GM18870 (cell line): ENCODE results near the gene TSPAN11.
A peak's percentile ranks its signal among the peaks of the same experiment; 100 is the strongest.

Experiments
- ATAC-seq: cut with Tn5 transposase; IDR thresholded peaks from one replicate; pipeline ENCODE4 v1.9.1; 2021; ENCODE audit warnings: moderate library complexity; ENCODE audit not compliant: unreplicated experiment

TSPAN11 gene

GRCh38 chr12:30910038-30910350, 16.6 kb upstream of the TSPAN11 start:
- ATAC-seq = no peak

GRCh38 chr12:30911207-30911606, 15.3 kb upstream of the TSPAN11 start:
- no peak for ATAC-seq

GRCh38 chr12:30913323-30913722, 13.2 kb upstream of the TSPAN11 start:
- ATAC-seq = peak; percentile 60

GRCh38 chr12:30914986-30915591, 11.5 kb upstream of the TSPAN11 start:
- ATAC-seq = no peak

GRCh38 chr12:30923057-30923456, 3.5 kb upstream of the TSPAN11 start:
- ATAC-seq = no peak

- no peak for ATAC-seq
These were observed 823 bp upstream of the TSPAN11 start for GRCh38 chr12:30925607-30926242.

- ATAC-seq = no peak
These were observed 669 bp downstream of the TSPAN11 start for GRCh38 chr12:30927222-30927611.

- no peak for ATAC-seq
These were observed 2.1 kb downstream of the TSPAN11 start for GRCh38 chr12:30928356-30929244.

GRCh38 chr12:30930238-30930637, 3.7 kb downstream of the TSPAN11 start:
- no peak for ATAC-seq

GRCh38 chr12:30930641-30931040, 4.1 kb downstream of the TSPAN11 start:
- ATAC-seq = no peak

GRCh38 chr12:30932881-30933280, 6.3 kb downstream of the TSPAN11 start:
- no peak for ATAC-seq

GRCh38 chr12:30934811-30935210, 8.3 kb downstream of the TSPAN11 start:
- ATAC-seq = no peak

GRCh38 chr12:30936036-30936435, 9.5 kb downstream of the TSPAN11 start:
- no peak for ATAC-seq

GRCh38 chr12:30939234-30939633, 12.7 kb downstream of the TSPAN11 start:
- ATAC-seq = no peak

GRCh38 chr12:30942486-30942885, 15.9 kb downstream of the TSPAN11 start:
- no peak for ATAC-seq

- ATAC-seq = no peak
These were observed 16.4 kb downstream of the TSPAN11 start for GRCh38 chr12:30942936-30943335.

GRCh38 chr12:30945443-30946164, 19.1 kb downstream of the TSPAN11 start:
- ATAC-seq = no peak

- ATAC-seq = no peak
These were observed 25.5 kb downstream of the TSPAN11 start for GRCh38 chr12:30952015-30952414.

- no peak for ATAC-seq
These were observed 26.7 kb downstream of the TSPAN11 start for GRCh38 chr12:30953257-30953656.

- ATAC-seq = no peak
These were observed 27.6 kb downstream of the TSPAN11 start for GRCh38 chr12:30953951-30954751.

- ATAC-seq = no peak
These were observed 28.7 kb downstream of the TSPAN11 start for GRCh38 chr12:30955214-30955613.
